SK-N-SH (cell line): ENCODE measurements around the gene VNN1. TPM values are rescaled to one million over a fixed set of nuclear protein-coding genes. Genes with fewer than 3 reads are reported as not detected.
"Not testable (repeated sequence)": the region's sequence is repeated elsewhere in the genome, so short reads cannot be mapped to it uniquely, and the experiment has no call there.

ENCODE experiments used
- CTCF ChIA-PET: fragments of 300-600, 350-600 bp; formaldehyde crosslinking; extraction: SDS; loops from one replicate; lab custom pipeline; 2021; lab: Yijun Ruan, JAX
- POLR2A ChIA-PET: fragments of 350-600 bp; sonication (Branson Sonifier 250); formaldehyde crosslinking; extraction: SDS; loops from one replicate; lab custom pipeline; 2020; ENCODE audit warnings: antibody characterized with exemption, inconsistent platforms; lab: Yijun Ruan, JAX
- DNase-seq: peaks from one replicate; pipeline ENCODE4 v3.0.0; 2012
- H2AFZ ChIP-seq: fragments of 200-600 bp; sonication (generic); 2 replicates; pipeline ENCODE4 v1.8.1; 2016; ENCODE audit warnings: antibody characterized with exemption, mild to moderate bottlenecking, low read depth
- H3F3A ChIP-seq: fragments of 200-600 bp; sonication (generic); replicated peaks from 2 replicates; pipeline ENCODE3; 2016; ENCODE audit warnings: antibody characterized with exemption, mild to moderate bottlenecking; ENCODE audit not compliant: insufficient read depth
- H3K27ac ChIP-seq, 2 experiments: fragments of 200-500 bp in 1 of 2; fragments of 200-600 bp in 1 of 2; sonication (Bioruptor generic) in 1 of 2; sonication (generic), shearing (Covaris generic) in 1 of 2; 2 replicates each; pipeline versions ENCODE4 v1.5.1 to v1.6.1; 2014 to 2016; ENCODE audit warnings: low read depth in 2 of 2, inconsistent platforms in 1 of 2, low read length in 1 of 2, mild to moderate bottlenecking in 1 of 2, mixed read lengths in 1 of 2
- H3K27me3 ChIP-seq: fragments of 200-600 bp; sonication (generic), shearing (Covaris generic); 2 replicates; pipeline ENCODE4 v1.6.1; 2016; ENCODE audit warnings: mixed run types; ENCODE audit not compliant: insufficient read depth
- H3K36me3 ChIP-seq, 2 experiments: fragments of 200-500 bp in 1 of 2; fragments of 200-600 bp in 1 of 2; sonication (Bioruptor generic) in 1 of 2; sonication (generic) in 1 of 2; replicated peaks in 1 of 2; 2 replicates each; pipeline versions ENCODE3 to v1.5.1; 2014 to 2016; ENCODE audit warnings: low read length in 1 of 2, mild to moderate bottlenecking in 1 of 2; ENCODE audit not compliant: insufficient read depth in 2 of 2, control insufficient read depth in 1 of 2
- H3K4me1 ChIP-seq, 2 experiments: fragments of 200-500 bp in 1 of 2; fragments of 200-600 bp in 1 of 2; sonication (Bioruptor generic) in 1 of 2; sonication (generic), shearing (Covaris generic) in 1 of 2; 2 replicates each; pipeline versions ENCODE4 v1.5.1 to v1.6.1; 2014 to 2016; ENCODE audit warnings: low read depth in 1 of 2, low read length in 1 of 2, mixed run types in 1 of 2; ENCODE audit not compliant: insufficient read depth in 2 of 2, control insufficient read depth in 1 of 2
- H3K4me2 ChIP-seq: fragments of 200-600 bp; sonication (generic), shearing (Covaris generic); 2 replicates; pipeline ENCODE4 v1.6.1; 2017; ENCODE audit warnings: mixed run types
- H3K4me3 ChIP-seq, 2 experiments: fragments of 200-500 bp in 1 of 2; fragments of 200-600 bp in 1 of 2; sonication (Bioruptor generic) in 1 of 2; sonication (generic), shearing (Covaris generic) in 1 of 2; 2 replicates each; pipeline versions ENCODE4 v1.5.1 to v1.8.1; 2014 to 2016; ENCODE audit warnings: low read depth in 2 of 2, inconsistent platforms in 1 of 2, low read length in 1 of 2, mild to moderate bottlenecking in 1 of 2, mixed read lengths in 1 of 2, moderate library complexity in 1 of 2
- H3K79me2 ChIP-seq: fragments of 200-600 bp; sonication (generic); 2 replicates; pipeline ENCODE4 v1.8.1; 2017; ENCODE audit warnings: mild to moderate bottlenecking; ENCODE audit not compliant: insufficient read depth
- H3K9ac ChIP-seq: fragments of 200-600 bp; sonication (generic); 2 replicates; pipeline ENCODE4 v1.6.1; 2017; ENCODE audit warnings: mixed run types
- H3K9me2 ChIP-seq: fragments of 200-600 bp; sonication (generic); 2 replicates; pipeline ENCODE4 v1.6.1; 2017; ENCODE audit warnings: mixed run types
- H3K9me3 ChIP-seq: fragments of 200-600 bp; sonication (generic); 2 replicates; pipeline ENCODE4 v1.6.1; 2017; ENCODE audit warnings: mixed run types, mild to moderate bottlenecking, moderate library complexity
- H4K20me1 ChIP-seq: fragments of 200-600 bp; sonication (generic); 2 replicates; pipeline ENCODE4 v1.6.1; 2017; ENCODE audit warnings: mild to moderate bottlenecking, mixed run types; ENCODE audit not compliant: insufficient read depth
- EP300 ChIP-seq, 2 experiments: IDR thresholded peaks; 2 replicates each; pipeline versions ENCODE4 v1.4.0 to v1.6.1; 2012; ENCODE audit warnings: borderline replicate concordance in 1 of 2, low read depth in 1 of 2, low read length in 1 of 2
- FOXJ3 ChIP-seq: sonication (generic); formaldehyde crosslinking; IDR thresholded peaks from 2 replicates; pipeline ENCODE4 v1.5.1; 2020; ENCODE audit warnings: mild to moderate bottlenecking, missing genetic modification reagents
- REST ChIP-seq: IDR thresholded peaks from 2 replicates; pipeline ENCODE4 v1.6.1; 2012; ENCODE audit warnings: mild to moderate bottlenecking, low read depth, low read length, moderate library complexity
- RFX5 ChIP-seq: IDR thresholded peaks from 2 replicates; pipeline ENCODE4 v1.6.1; 2012; ENCODE audit warnings: mild to moderate bottlenecking, improper control_type of control experiment, low read length
- RXRA ChIP-seq: IDR thresholded peaks from 2 replicates; pipeline ENCODE4 v1.4.0; 2012; ENCODE audit warnings: low read depth, mild to moderate bottlenecking, borderline replicate concordance
- SIN3A ChIP-seq: IDR thresholded peaks from 2 replicates; pipeline ENCODE4 v1.6.1; 2012; ENCODE audit warnings: low read depth, mild to moderate bottlenecking, low read length, moderate library complexity, borderline replicate concordance
- TAF1 ChIP-seq: IDR thresholded peaks from 2 replicates; pipeline ENCODE4 v1.6.1; 2012; ENCODE audit warnings: low read depth, mild to moderate bottlenecking, low read length, moderate library complexity, borderline replicate concordance
- YY1 ChIP-seq: IDR thresholded peaks from 2 replicates; pipeline ENCODE4 v1.4.0; 2012; ENCODE audit warnings: low read depth, mild to moderate bottlenecking
- WGBS: methylation state at CpG from one replicate; pipeline ENCODE4 v1.1.6; 2017; ENCODE audit warnings: low lambda C conversion rate; 5-methylcytosine and 5-hydroxymethylcytosine counted together
- polyA plus RNA-seq, 3 experiments: library from polyadenylated mRNA; depleted of rRNA; stranded (reverse); fragments of >200 nt; gene quantifications; 2 replicates each; pipeline ENCODE4 v1.2.3, GENCODE V29; 2012
- TF ChIP-seq, protein P1 (sequence below): IDR thresholded peaks from 2 replicates; pipeline ENCODE4 v1.4.0; 2012; ENCODE audit warnings: low read depth
- TF ChIP-seq, protein P2 (sequence below): IDR thresholded peaks from 2 replicates; pipeline ENCODE4 v1.4.0; 2012; ENCODE audit warnings: low read depth, borderline replicate concordance
- TF ChIP-seq, protein P3 (sequence below): IDR thresholded peaks from 2 replicates; pipeline ENCODE4; 2012
- TF ChIP-seq, protein P4 (sequence below): fragments of 200-600 bp; sonication (generic); IDR thresholded peaks from 2 replicates; pipeline ENCODE4 v1.6.1; 2017; ENCODE audit warnings: antibody characterized with exemption, mild to moderate bottlenecking, moderate library complexity

Gene VNN1
- polyA plus RNA-seq, 1 of the 3 experiments (the other 2 are of a cell fraction) = not detected

- H3K4me1 ChIP-seq = no peaks in the 10 kb centered on the region
- no peak for TF ChIP-seq RXRA
- TF ChIP-seq, protein P1, sequence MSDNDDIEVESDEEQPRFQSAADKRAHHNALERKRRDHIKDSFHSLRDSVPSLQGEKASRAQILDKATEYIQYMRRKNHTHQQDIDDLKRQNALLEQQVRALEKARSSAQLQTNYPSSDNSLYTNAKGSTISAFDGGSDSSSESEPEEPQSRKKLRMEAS = no peak
- TF ChIP-seq, protein P2, sequence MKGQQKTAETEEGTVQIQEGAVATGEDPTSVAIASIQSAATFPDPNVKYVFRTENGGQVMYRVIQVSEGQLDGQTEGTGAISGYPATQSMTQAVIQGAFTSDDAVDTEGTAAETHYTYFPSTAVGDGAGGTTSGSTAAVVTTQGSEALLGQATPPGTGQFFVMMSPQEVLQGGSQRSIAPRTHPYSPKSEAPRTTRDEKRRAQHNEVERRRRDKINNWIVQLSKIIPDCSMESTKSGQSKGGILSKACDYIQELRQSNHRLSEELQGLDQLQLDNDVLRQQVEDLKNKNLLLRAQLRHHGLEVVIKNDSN = no peak
- TF ChIP-seq SIN3A = no peak
- no peak for TF ChIP-seq FOXJ3 (CRISPR knock-in tag)
- no peak for TF ChIP-seq YY1
- no peak for TF ChIP-seq REST
- TF ChIP-seq, protein P3, sequence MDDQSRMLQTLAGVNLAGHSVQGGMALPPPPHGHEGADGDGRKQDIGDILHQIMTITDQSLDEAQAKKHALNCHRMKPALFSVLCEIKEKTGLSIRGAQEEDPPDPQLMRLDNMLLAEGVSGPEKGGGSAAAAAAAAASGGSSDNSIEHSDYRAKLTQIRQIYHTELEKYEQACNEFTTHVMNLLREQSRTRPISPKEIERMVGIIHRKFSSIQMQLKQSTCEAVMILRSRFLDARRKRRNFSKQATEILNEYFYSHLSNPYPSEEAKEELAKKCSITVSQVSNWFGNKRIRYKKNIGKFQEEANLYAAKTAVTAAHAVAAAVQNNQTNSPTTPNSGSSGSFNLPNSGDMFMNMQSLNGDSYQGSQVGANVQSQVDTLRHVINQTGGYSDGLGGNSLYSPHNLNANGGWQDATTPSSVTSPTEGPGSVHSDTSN = no peak
- no peak for TF ChIP-seq RFX5
- TF ChIP-seq, protein P4, sequence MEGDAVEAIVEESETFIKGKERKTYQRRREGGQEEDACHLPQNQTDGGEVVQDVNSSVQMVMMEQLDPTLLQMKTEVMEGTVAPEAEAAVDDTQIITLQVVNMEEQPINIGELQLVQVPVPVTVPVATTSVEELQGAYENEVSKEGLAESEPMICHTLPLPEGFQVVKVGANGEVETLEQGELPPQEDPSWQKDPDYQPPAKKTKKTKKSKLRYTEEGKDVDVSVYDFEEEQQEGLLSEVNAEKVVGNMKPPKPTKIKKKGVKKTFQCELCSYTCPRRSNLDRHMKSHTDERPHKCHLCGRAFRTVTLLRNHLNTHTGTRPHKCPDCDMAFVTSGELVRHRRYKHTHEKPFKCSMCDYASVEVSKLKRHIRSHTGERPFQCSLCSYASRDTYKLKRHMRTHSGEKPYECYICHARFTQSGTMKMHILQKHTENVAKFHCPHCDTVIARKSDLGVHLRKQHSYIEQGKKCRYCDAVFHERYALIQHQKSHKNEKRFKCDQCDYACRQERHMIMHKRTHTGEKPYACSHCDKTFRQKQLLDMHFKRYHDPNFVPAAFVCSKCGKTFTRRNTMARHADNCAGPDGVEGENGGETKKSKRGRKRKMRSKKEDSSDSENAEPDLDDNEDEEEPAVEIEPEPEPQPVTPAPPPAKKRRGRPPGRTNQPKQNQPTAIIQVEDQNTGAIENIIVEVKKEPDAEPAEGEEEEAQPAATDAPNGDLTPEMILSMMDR = no peak
- TF ChIP-seq EP300 (IDR thresholded peaks at IDR 0.05; ENCODE audit: borderline replicate concordance in 1 of 2, low read depth in 1 of 2, low read length in 1 of 2) = no peak
- no peak for TF ChIP-seq TAF1
- H3K4me2 ChIP-seq = no peak overlapping the region
- no peaks in the 10 kb centered on the region; the same call in 1 of the 2 replicates for H3K27me3 ChIP-seq
- H3F3A ChIP-seq = no peaks in the 10 kb centered on the region
- DNase-seq = no peak
- no peaks in the 10 kb centered on the region for H4K20me1 ChIP-seq
- no peaks in the 10 kb centered on the region for H3K9me2 ChIP-seq
- H3K4me3 ChIP-seq = no peak overlapping the region
- H2AFZ ChIP-seq = no peak overlapping the region
- CTCF ChIA-PET = interaction anchor here (1.6 kb wide), 1 partner anchor 15 kb away, joined by 6 read pairs; no protein-coding TSS in a partner anchor
- POLR2A ChIA-PET = no interaction called here
- H3K36me3 ChIP-seq = no peaks in the 10 kb centered on the region
- no peak overlapping the region for H3K27ac ChIP-seq
- no peaks in the 10 kb centered on the region for H3K79me2 ChIP-seq
- WGBS = 4% methylated on average over 6 of the region's 6 CpGs
- no peaks in the 10 kb centered on the region for H3K9me3 ChIP-seq
- H3K9ac ChIP-seq = no peak overlapping the region
Measured at GRCh38 chr6:132683543-132683942, 30.3 kb downstream of the VNN1 start.

DNA sequence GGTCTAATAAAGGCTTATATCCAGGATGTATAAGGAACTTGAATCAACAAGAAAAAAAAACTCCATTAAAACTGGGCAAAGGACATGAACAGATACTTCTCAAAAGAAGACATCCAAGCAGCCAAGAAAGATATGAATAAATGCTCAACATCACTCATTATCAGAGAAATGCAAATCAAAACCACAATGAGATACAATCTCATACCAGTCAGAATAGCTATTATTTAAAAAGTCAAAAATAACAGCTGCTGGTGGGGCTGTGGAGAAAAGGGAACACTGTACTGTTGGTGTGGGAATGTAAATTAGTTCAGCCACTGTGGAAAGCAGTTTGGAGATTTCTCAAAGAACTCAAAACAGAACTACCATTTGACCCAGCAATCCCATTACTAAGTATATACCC, 34.8 kb downstream of the VNN1 start:
- DNase-seq, H4K20me1 ChIP-seq, H2AFZ ChIP-seq, H3K4me2 ChIP-seq, H3K9me2 ChIP-seq, H3K4me1 ChIP-seq, H3K27ac ChIP-seq, H3K79me2 ChIP-seq, H3K9ac ChIP-seq, H3K36me3 ChIP-seq, POLR2A ChIA-PET, H3F3A ChIP-seq, H3K9me3 ChIP-seq, H3K4me3 ChIP-seq: not testable (repeated sequence)
- CTCF ChIA-PET = interaction anchor here (1.4 kb wide), 1 partner anchor 10 kb away, joined by 3 read pairs; no protein-coding TSS in a partner anchor
- peaks cover 12% of the 10 kb centered on the region; the same call in 1 of the 2 replicates for H3K27me3 ChIP-seq
